NCI-H146 treated with DMSO at 0.1 percent for 48 hours (cell line): ENCODE results near the gene EPC2.
"Not testable (repeated sequence)": the region's sequence is repeated elsewhere in the genome, so short reads cannot be mapped to it uniquely, and the experiment has no call there.

ENCODE experiments used
- DNase-seq: peaks from one replicate; lab custom pipeline; 2025; ENCODE audit not compliant: unreplicated experiment; lab: John Stamatoyannopoulos, UW

The EPC2 gene

DNA sequence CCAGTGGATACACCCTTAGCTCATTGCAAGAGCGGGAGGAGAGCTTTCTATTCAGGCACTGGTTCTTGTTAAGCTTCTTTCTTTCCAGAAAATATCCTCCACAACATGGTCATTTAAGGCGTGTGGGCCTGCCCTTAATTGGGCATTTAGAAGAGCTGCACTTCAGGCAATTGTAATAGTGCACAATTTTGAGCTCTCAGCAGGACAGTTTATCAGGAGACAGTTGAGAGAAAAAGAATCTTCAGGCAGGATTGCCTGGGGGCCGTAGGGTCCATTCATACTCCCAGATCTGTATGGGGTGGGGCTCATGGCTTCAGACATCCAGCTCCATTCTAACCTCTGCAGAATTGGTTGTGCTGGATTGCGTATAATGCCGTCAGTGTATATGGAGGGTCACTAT lies 6.0 kb upstream of the EPC2 start:
- no peak for DNase-seq

DNA sequence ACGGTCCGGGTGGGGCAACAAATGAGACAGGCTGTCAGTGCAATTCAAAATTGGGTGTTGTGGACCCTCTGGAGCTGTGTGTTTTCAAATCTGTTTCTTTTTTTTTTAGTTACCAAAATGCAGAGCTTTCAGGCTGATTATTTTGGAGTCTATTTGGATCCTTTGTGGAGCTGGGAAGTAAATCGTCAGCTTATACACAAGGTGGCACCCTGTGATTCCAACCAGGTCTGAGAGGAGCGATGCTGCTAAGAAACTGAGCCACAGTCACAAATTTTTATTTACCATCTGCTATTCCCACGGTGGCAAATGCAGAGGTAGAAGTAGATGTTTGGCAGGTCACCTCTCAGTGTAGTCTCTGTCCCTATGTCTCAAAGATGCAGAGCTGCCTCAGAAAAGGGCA lies 3.8 kb upstream of the EPC2 start:
- no peak for DNase-seq

DNA sequence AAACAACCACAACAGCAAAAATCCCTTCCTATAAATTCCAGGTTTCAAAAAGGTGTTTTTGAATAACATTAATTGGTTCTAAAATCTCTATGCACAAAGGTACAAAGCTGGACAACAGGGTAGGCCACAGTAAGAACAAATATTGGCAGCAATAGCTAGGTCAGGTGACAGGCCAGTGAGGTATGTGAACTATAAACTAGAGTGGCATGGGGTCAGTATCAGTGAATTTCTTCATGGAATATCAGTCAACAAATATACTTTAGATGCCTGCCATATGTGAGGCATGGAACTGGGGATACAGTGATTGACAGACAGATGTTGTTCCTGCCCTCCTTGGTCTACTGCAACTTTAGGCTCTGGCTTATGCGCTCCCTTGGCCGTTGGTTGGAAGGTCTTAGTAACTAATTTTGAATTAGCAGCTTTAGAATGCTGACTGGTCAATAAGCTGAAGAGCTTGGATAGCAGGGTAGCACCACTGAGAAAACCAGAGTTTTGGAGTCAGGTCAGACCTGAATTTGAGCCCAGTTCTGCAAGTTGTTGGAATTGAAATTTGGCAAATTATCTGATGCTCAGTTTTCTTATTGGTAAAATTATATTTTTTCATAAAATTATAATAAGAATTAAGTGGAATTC lies 2.3 kb upstream of the EPC2 start:
- no peak for DNase-seq

DNA sequence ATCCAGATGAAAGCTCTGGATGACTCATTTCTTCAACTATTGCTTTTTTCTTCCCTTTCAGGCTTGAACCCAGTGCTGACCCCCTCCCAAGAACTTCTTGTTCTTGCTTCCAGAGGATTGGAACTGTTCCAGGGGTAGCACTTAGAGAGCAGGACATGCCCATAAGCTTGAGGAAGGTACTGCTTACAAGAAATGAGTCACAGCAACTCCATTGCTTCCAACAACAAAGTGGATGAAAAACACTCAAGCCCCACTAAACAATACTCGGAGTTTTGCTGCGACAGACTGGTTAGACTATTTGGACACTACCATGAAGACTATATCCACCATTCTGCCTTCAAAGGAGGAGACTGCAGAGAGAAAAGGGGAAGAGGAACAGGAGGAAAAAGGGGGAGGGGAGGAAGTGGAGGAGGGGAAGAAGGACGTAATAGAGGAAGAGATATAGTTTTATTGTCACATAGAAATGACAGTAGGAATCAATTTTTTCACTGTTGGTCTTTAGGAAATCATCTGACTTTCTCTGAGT lies 1.6 kb upstream of the EPC2 start:
- no peak for DNase-seq

DNA sequence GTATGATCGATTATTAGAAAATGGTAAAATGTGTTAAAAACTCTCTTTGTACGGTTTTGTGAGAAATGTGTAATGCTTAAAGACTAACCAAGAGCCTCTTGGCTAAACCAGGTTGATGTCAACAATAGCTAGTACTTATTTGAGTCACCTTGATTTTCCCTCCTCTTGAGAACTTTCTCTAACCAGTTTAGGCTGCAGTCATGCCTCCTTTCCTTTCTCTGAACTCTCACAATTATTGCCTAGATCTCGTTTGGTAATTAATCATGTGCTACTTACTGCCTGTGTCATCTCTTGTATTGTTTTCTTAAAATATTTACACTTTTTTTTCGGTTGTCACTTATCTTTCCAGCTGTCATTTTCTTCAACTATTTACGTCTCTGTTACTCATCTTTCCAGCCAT lies 1.1 kb upstream of the EPC2 start:
- peak; percentile 17 for DNase-seq

DNA sequence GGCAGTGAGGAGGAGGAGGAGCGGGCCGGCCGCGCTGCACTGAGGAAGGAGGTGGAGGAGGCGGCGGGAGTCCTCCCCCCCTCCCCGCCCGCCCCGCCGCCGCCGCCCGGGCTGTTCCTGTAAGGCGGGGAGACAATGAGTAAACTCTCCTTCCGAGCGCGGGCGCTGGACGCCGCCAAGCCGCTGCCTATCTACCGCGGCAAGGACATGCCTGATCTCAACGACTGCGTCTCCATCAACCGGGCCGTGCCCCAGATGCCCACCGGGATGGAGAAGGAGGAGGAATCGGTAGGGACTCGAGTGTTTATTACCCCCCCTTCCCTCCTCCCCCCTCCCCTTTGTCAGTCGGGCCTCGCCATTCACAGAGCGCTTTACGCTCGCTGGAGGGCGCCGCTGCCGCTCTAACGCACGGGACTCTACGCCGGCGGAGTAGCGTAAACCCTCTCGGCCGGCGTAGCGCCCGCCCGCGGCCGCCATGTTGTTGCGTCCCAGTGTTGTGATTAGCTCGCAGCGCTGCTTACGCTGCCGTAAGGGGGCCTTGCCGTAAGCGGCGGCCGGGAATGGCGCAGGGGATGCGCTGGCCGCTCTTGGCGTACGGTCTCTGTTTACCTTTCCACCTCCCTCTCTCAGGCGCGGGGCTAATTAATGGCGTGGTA lies 460 bp downstream of the EPC2 start:
- peak; percentile 68 for DNase-seq

DNA sequence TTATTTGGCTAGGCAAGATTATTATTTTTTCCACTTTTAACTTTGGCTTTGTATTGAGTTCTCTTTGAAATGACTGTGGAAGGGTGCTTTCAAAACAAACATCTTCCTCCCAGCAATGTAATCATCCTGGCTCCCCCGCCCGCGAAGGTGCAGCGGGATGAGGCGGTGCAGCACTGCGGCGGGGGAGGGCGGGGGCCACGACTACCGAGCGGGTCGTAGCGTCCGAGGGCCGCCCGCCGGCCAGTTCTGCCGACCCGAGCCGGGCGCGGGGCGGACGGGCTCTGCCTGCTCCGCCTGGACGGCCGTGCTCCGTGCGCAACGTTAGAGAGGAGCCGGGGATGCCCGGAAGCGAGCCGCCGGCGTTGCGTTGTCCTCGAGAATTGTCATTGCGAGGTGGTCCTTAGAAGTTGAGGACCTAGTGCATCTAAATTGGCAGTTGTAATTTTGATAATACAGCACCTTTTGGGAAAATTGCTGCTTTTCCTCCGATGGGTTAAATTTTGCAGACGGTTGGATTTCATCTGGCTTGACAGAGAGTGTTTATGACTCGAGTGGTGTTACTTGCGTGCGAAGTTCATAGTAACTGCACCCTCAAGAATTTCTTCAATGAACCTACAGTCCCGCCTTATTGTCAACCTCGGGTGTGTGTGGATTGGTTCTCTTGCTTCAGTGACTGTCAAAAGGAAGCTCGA lies 1.1 kb downstream of the EPC2 start:
- peak; percentile 49 for DNase-seq

DNA sequence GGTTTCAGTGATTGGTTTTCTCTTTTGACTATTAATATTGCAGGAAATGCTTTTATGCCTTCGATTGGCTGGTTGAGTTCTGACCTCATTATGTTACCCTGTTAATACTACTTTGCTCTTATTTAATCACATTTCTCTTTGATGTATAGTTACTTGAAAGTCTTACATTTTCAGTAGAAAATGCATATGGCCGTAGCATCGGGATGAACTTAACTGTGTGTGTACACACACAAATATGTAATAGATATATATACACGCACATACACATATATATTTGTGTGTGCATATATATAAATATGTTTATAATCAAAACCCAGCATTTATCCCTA lies 1.6 kb downstream of the EPC2 start:
- no peak for DNase-seq

DNA sequence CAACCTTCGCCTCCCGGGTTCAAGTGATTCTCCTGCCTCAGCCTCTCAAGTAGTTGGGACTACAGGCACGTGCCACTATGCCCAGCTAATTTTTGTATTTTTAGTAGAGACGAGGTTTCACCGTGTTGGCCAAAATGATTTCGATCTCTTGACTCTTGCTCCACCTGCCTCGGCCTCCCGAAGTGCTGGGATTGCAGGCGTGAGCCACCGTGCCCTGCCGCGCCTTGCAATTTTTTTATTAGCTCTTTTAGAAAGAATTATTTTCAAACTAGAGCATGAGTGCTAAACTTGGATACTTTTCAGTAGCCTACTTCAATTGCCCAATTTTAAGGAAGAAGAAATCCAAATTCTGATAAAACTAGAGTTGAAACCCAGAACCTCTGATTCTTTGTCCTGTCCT lies 3.2 kb downstream of the EPC2 start:
- DNase-seq = not testable (repeated sequence)

DNA sequence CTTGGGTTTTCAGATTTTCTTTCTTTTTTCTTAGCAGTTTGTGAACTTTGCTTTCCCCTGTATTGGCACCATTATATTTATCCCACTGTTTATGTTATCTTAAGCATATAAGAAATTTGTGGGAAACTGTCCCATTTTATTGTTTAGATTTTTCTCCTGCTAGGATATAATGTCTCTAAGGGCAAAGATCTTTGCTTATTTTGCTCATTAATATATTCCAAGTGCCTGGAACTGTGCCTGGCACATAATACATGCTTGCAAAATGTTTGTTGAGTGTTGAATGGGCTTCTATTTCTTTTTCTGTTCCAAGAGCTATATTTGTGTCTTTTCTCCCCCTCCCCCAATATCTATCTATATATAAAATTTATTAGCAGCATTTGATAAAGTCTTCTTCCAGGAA lies 5.4 kb downstream of the EPC2 start:
- no peak for DNase-seq

DNA sequence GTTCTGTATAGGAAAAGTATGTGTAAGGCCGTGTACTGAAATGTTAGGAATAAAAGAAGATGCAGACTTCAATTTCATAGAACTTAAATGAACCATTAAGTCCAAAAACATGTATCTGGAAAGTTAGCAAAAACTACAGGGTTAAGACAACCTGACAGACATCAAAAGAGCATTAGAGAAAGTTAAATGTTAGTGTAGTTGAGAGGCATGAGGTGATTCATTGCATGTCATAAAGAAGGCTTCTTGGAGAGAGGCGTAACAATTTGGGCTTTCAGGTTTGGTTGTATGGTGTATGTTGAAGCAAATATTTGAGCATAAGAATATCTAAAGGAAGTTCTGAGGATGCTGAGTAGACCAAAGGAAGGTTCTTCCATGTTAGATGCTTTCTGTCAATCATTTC lies 6.3 kb downstream of the EPC2 start:
- DNase-seq = no peak

DNA sequence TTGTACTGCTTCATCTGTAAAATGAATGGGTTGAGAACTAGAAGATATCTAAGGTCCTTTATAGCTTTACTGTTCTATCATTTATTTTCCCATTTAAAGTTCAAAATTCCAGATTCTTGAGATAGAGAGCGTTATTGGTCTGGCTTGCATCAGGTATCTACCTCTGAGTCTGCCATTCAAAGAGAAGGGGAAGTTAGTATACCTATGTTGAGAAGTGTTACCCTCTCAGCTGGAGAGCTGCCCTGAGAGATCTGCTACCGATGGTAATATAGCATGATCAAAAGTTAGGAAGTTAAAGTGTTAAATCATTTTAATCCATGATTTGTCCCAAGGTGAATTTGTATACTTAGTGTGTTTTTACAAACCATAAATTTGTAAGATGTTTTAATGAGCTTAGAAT lies 7.4 kb downstream of the EPC2 start:
- no peak for DNase-seq

DNA sequence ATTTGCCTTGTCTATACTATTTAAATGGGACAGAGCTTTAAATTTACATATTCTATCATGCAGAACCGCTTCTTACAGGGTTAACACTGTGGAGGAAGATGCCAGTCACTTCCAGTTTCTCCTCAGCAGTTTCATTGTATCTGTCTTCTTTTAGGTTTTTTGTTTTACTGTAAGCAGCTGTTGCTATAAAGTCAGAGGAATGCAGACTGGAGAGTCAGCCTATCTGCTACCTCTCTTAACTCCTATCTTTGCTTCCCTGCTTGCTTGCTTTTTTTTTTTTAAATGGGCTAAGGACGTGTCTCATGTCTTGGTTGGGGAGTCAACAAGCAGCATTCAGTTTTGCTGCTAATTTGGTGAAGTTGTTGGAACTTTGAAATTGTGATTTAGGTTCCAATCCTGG lies 8.9 kb downstream of the EPC2 start:
- DNase-seq = no peak

DNA sequence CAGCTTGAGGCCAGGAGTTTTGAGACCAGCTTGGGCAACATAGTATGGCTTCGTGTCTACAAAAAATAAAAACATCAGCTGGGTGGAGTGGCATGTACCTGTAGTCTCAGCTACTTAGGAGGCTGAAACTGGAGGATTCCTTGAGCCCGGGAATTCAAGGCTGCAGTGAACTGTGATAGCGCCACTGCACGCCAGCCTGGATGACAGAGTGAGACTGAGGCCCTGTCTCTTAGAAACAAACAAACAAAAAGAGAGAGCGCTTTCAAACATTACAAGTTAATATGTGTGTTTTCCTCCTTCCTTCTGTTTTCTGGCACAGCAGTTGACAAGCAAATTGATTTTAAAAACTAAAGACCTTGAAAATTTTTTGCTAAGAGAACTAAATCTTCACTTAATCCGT lies 9.9 kb downstream of the EPC2 start:
- DNase-seq = no peak

DNA sequence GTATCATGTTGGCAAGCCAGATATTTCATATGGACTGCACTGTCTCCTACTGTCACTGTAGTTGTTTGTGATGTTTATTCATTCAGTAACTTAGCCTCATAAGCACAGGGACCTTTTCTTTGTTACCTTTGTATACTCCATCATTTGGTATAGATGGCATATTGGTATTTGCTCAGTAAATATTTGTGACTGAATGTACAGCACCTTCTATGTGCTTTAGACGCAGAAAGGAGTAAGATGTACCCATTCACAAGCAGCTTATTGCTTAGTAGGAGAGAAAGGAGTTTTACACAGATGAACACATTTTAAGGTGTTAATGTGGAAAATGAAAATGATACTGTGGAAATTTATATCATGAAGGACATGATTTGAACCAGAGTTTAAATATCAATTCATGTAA lies 12.0 kb downstream of the EPC2 start:
- DNase-seq = no peak

DNA sequence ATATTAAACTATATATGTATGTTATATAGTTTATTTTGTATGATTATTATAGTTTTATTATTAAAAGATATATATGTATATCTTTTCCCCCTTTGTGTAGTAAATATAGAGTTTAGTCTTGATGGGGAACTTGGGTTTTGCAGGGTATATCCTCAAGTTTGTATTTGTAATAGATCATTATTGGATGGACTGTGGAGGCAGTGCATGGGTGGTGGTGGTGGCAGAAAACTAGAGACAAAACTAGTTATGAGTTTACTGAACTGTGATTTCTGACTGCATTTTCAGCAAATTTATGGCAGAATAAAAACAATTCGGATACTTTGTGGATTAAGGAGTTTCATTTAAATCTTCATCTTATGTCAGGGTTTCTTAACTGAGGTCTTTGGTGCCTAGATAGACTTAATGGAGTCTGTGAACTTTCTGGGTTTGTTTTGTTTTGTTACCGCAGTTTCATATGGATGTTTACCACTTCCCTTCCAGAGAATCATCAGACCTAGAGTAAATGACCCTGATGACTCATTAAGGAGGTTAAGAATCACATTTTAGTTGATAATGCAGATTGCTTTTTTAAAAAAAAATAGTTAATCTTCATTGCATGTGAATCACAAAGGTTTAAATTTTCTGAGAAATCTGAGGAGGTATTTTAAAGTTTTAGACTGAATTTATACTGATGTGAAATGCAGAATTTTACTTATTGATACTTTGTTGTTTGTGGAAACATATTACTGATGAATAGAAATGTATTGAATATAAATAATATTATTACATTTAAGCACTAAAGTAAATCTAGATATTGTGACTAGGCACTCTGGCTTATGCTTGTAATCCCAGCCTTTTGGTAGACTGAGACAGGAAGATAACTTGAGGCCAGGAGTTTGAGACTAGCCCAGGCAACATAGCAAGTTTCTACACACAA lies 14.5 kb downstream of the EPC2 start:
- DNase-seq = no peak

DNA sequence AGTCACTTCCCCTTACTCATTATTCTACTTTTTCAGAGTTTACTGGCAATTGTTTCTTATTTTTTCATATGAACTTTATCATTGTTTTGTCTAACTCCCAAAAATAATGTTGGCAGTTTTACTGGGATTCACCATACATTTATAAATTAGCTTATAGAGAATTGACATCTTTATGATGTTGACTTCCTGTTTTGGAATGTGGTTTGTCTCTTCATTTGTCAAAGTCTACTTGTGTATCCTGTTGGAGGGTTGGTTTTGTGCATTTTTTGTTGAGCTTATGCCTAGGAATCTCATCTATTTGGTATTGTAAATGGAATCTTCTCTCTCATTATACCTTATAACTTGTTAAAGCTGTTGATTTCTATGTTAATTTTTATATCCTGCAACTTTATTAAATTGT lies 16.4 kb downstream of the EPC2 start:
- DNase-seq = no peak

DNA sequence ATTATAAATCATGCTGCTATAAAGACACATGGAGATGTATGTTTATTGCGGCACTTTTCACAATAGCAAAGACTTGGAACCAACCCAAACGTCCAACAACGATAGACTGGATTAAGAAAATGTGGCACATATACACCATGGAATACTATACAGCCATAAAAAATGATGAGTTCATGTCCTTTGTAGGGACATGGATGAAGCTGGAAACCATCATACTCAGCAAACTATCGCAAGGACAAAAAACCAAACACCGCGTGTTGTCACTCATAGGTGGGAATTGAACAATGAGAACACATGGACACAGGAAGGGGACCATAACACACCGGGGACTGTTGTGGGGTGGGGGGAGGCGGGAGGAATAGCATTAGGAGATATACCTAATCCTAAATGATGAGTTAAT lies 17.8 kb downstream of the EPC2 start:
- DNase-seq = not testable (repeated sequence)

DNA sequence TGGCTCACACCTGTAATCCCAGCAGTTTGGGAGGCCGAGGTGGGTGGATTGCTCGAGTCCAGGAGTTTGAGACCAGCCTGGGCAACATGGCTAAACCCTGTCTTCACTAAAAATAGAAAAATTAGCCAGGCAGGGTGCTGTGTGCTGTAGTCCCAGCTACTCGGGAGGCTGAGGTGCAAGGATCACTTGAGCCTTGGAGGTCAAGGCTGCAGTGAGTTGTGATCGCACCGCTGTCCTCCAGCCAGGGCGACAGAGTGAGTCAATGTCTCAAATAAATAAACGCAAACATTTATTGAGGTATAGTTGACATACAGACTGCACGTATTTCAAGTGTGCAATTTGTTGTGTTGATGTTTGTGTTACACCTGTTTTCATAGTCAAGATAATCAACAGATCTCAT lies 19.7 kb downstream of the EPC2 start:
- no peak for DNase-seq

DNA sequence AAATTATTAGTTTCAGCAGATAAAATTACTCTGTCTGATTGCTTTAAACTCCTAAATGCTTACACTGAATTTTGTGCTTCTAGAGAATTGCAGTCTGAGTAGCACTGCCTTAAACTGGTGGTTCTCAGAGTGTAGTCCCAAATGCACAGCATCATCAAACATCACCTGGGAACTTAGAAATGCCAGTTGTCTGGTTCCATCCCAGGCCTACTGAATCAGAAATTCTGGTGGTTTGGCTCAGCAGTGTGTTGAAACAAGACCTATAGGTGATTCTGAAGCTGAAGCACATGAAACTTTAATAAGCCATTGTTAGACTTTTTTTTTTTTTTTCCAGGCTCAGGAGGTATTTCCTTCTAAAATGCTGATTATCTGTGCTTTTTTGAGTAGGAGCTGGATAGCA lies 22.0 kb downstream of the EPC2 start:
- no peak for DNase-seq

DNA sequence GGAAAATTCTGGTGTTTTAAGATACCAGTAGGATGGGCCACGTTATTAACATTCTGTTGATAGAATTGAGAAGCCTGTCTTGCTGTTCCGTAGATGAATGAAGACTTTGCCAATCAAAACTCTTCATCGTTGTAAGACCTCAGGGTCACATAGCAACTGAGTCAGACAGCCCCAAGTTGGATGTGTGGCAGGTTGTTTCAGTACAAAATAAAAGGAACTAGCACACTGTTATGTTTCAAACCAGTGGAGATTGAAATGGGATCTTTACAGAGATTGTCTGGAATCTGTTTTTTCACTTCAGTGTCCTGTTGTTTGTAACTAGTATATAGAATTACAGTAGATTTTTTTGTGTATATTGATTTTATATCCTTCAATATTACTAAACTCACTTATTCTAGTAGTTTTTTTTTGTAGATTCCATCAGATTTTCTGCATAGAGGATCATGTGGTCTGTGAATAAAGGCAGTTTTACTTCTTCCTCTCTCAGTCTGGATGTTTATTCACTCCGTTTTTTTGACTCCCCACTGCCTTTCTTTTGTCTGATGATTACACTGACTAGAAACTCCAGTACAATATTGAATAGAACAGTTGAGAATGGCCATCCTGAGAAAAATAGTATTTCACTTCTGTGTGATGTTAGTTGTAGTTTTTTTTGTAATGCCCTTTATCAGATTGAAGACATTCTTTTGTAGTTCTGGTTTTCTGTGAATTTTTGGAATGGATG lies 22.7 kb downstream of the EPC2 start:
- peak; percentile 6 for DNase-seq
